ENCODE measurements around the gene CCNI2.

CCNI2 gene

DNA sequence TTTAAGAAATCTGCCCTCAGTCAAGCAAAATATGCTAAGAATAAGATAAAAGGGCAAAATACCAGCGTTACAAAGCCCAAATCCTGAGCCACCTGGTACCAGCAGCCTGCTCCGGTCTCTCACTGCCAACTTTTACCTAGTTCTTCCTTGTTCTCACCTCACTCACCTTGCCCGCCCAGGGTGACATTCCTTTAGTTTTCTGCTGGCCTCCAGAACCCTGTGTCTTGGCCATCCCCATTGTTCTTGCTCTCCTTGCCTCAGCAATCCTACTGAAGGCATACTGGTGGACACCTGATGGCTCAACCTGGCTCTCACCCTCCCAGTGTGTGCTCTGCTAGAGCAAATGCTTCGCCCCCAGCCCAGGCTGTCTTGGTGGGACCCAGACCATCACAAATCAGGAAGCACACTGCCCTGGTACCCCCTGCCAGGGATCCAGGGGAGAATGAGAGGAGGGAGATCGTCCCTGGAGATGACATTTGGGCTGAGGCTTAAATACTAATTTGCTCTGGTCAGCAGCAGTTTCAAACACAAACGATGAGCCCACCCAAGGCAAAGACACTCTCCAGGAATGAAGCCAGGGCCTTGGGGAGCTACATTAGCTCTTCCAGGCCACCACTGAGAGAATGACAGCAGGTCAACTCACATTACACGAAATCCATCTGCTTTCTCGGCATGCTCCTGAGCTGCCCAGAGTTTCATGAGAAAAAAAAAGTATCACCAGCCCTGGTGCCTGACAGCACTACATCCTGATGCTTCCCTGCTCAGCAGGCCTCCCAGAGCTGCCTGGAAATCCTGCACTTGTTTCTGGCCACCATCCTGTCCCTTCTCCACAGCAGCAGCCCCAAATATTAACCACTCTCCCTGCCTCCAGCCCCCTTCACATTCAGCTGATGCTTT, 42.0 kb downstream of the CCNI2 start:
- H3K4me3 ChIP-seq (ENCODE audit: low read depth, low read length) = no peak overlapping the region
- DNase-seq (ENCODE audit: low read depth) = no peak
- TF ChIP-seq, protein P1, sequence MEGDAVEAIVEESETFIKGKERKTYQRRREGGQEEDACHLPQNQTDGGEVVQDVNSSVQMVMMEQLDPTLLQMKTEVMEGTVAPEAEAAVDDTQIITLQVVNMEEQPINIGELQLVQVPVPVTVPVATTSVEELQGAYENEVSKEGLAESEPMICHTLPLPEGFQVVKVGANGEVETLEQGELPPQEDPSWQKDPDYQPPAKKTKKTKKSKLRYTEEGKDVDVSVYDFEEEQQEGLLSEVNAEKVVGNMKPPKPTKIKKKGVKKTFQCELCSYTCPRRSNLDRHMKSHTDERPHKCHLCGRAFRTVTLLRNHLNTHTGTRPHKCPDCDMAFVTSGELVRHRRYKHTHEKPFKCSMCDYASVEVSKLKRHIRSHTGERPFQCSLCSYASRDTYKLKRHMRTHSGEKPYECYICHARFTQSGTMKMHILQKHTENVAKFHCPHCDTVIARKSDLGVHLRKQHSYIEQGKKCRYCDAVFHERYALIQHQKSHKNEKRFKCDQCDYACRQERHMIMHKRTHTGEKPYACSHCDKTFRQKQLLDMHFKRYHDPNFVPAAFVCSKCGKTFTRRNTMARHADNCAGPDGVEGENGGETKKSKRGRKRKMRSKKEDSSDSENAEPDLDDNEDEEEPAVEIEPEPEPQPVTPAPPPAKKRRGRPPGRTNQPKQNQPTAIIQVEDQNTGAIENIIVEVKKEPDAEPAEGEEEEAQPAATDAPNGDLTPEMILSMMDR (IDR thresholded peaks at IDR 0.05; ENCODE audit: low read depth, low read length, missing control alignments) = no peak

DNA sequence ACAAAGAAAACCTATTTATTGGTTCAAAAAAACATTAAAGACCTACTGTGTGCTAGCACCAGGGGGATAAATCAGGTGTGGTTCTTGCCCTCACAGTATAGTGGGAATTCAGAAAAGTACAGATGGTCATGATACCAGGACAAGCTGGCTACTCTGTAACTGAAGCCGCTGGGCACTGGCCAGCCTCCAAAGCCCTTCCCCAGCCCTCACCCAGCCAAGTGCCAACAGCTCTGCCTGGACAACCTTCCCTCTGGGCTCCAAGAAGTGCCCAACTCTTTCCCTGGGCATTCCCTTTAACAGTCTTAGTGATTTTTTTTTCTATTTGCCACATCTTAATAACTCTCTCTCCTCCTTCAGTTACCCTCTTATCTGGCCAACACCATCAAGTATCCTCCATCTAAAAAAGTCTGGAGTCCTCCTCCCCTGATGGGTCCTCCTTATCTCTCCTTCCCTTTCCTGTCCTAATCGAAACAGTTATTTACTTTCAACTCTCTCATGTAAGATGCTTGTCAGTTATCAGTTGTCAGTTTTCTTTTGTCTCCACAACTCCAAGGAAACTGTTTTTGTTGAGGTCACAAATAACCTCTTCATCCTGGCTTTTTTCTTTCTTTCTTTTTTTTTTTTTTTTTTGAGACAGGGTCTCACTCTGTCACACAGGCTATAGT, 43.1 kb downstream of the CCNI2 start:
- no peak overlapping the region for H3K4me3 ChIP-seq (ENCODE audit: low read depth, low read length)
- TF ChIP-seq, protein P1 (IDR thresholded peaks at IDR 0.05; ENCODE audit: low read depth, low read length, missing control alignments) = no peak
- no peak for DNase-seq (ENCODE audit: low read depth)

DNA sequence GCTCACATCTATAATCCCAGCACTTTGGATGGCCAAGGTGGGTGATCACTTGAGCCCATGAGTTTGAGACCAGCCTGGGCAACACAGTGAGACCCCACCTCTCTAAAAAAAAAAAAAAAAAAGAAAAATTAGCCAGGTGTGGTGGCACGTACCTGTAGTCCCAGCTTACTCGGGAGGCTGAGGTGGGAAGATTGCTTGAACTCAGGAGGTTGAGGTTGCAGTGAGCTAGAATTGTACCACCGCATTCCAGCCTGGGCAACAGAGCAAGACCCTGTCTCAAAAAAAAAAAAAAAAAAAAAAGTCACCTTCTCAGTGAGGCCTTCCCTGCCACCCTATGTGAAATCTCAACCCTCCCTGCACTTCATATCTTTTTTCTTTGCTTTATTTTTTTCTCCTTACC, 43.8 kb downstream of the CCNI2 start:
- no peak for DNase-seq (ENCODE audit: low read depth)
- TF ChIP-seq, protein P1 (IDR thresholded peaks at IDR 0.05; ENCODE audit: low read depth, low read length, missing control alignments) = no peak
- H3K4me3 ChIP-seq (ENCODE audit: low read depth, low read length) = no peak overlapping the region

DNA sequence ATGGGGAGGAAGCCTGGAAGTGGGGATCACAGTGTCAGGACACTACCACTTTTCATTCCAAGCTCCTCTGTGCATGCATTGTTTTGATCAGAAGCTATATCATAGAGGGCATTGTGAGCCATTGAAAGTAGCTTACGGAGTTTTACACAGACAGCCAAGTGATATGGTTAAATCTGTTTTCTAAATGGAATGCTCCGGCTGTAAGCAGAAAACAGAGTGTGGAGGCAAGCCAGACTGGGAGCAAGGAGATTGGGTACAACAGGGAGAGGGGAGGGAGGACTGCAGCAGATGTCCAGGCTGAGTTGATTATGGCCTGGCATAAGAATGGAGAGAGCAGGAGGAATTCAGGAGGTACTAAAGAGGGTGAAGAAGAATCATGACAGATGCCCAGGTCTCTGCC, 50.4 kb downstream of the CCNI2 start:
- TF ChIP-seq, protein P1 (IDR thresholded peaks at IDR 0.05; ENCODE audit: low read depth, low read length, missing control alignments) = no peak
- DNase-seq (ENCODE audit: low read depth) = no peak
- no peak overlapping the region for H3K4me3 ChIP-seq (ENCODE audit: low read depth, low read length)

DNA sequence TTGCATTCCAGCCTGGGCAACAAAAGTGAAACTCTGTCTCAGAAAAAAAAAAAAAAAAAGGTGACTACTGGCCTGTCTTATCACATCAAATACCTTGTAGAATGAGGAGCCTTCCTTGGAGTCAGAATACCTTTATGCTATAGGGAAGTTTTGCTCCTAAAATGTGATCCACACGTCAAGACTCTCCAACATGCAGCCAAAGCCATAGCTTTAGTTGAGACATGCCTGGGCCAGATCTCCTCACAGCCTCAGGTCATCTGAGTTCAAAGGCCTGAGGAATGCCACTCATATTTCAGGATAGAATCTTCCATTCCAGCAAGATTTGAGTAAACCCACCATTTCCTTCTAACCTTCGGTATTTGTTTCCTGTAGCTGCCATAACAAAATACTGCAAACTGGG, 52.2 kb downstream of the CCNI2 start:
- H3K4me3 ChIP-seq (ENCODE audit: low read depth, low read length) = no peak overlapping the region
- no peak for DNase-seq (ENCODE audit: low read depth)
- TF ChIP-seq, protein P1 (IDR thresholded peaks at IDR 0.05; ENCODE audit: low read depth, low read length, missing control alignments) = no peak

DNA sequence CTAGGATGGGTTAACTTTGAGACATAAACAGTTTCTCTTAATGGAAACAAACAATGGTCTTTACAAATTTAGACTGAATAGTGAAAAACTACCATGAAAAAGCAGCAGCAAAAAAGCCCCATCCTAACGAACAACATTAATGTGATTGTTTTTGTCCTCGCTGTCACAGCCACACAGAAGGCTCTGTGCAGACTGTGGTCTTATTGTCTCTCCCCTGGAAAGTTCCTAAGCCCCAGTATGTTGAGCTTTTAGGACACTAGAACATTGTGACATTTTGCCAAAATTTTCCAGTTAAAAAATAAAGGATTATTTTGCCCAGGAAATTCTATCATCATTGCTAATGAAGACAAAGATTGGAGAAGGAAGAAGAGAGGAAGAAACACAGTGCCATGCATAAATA, 53.3 kb downstream of the CCNI2 start:
- no peak for DNase-seq (ENCODE audit: low read depth)
- TF ChIP-seq, protein P1 (IDR thresholded peaks at IDR 0.05; ENCODE audit: low read depth, low read length, missing control alignments) = no peak
- no peak overlapping the region for H3K4me3 ChIP-seq (ENCODE audit: low read depth, low read length)

Measured in GM12864 (cell line).